ENCODE results near the gene KRTAP5-3.

DNA sequence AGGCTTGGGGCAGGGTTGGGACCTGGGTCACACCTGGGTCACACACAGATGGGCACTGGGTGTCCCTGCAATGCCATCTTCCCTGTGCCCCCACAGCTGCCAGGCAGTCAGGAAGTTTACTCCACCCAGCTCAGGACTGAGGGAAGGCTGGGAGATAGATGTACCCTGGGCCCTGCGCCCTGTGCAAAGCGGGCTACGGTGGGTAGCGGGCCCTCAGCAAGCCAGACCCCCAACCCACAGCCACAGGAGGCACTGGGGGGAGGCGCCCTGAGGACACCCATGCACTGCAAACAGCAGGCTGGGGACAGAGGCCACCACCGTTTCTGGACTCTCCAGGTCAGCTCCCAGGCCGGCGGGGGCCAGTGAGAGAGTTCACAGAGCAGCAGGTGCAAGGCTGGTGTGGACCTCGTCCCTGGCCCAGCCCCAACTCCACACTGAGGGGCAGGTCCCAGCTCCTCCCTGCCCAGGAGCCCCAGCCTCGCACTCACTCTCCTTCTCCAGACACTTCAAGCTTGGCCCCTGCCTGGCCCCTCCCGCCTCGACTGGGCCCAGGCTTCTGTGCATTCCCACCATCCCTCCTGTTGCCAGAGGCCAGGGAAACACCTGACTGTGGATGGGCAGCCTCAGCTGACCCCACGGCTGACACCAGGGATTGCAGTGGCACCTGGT is 41.1 kb downstream of the KRTAP5-3 start:
- TF ChIP-seq CBFB (CRISPR knock-in tag; IDR thresholded peaks at IDR 0.05) (no peak), ELF1 (tag; IDR thresholded peaks at IDR 0.05) (no peak), FOXK1 (CRISPR knock-in tag; IDR thresholded peaks at IDR 0.05; ENCODE audit: borderline replicate concordance) (no peak), ATF3 (IDR thresholded peaks at IDR 0.05) (no peak), ATF3 (CRISPR knock-in tag; conservative IDR thresholded peaks at IDR 0.05) (no peak), ZNF282 (CRISPR knock-in tag; IDR thresholded peaks at IDR 0.05) (no peak), ADNP (tag; IDR thresholded peaks at IDR 0.05) (no peak), EZH2 (IDR thresholded peaks at IDR 0.05; ENCODE audit: borderline replicate concordance, low read depth, low read length) (no peak), SREBF1 (IDR thresholded peaks at IDR 0.05; ENCODE audit: borderline replicate concordance, low read depth, low read length) (no peak), JUN (IDR thresholded peaks at IDR 0.05; ENCODE audit: borderline replicate concordance, low read depth, low read length) (no peak), JUN (CRISPR knock-in tag; IDR thresholded peaks at IDR 0.05; ENCODE audit: borderline replicate concordance) (no peak), BACH1 (tag; IDR thresholded peaks at IDR 0.05) (no peak)

Data from K562 (cell line).